Measurements from ENCODE around the gene CEP57.
"Not testable (repeated sequence)": the region's sequence is repeated elsewhere in the genome, so short reads cannot be mapped to it uniquely, and the experiment has no call there.

CEP57 gene

GRCh38 chr11:95863486-95864140, 73.3 kb downstream of the CEP57 start:
- no peak overlapping the region for H3K4me2 ChIP-seq (ENCODE audit: low read length)
- no peak overlapping the region for H3K18ac ChIP-seq (ENCODE audit: low read length)
- peaks cover 0 to 2% of the 10 kb centered on the region in 2 experiments for H3K4me1 ChIP-seq (ENCODE audit: control insufficient read depth in 1 of 2, insufficient read depth in 2 of 2, low read length in 2 of 2)
- no peak overlapping the region for H3K4ac ChIP-seq (ENCODE audit: low read depth, low read length)
- no peak overlapping the region for H4K91ac ChIP-seq (ENCODE audit: low read depth, low read length)
- H3K79me1 ChIP-seq (ENCODE audit: low read length): no peaks in the 10 kb centered on the region
- no peak overlapping the region for H4K12ac ChIP-seq (ENCODE audit: low read depth, low read length)
- H2BK120ac ChIP-seq (ENCODE audit: insufficient read depth, low read length, poor library complexity): no peak overlapping the region
- no peak overlapping the region for H2AFZ ChIP-seq (ENCODE audit: insufficient read depth, low read length, poor library complexity)
- no peak overlapping the region for H2AK5ac ChIP-seq (ENCODE audit: low read length)
- no peaks in the 10 kb centered on the region for H3K27me3 ChIP-seq (ENCODE audit: insufficient read depth, low read length)
- WGBS (ENCODE audit: extremely low coverage, insufficient coverage, insufficient read length): 100% methylated on average over 1 of the region's 2 CpGs
- H3K27ac ChIP-seq (ENCODE audit: low read depth, low read length): no peak overlapping the region
- no peak overlapping the region for H2BK12ac ChIP-seq (ENCODE audit: low read length)
- no peaks in the 10 kb centered on the region for H3K79me2 ChIP-seq (ENCODE audit: control insufficient read depth, insufficient read depth, low read length, poor library complexity)
- no peak overlapping the region for H2BK5ac ChIP-seq (ENCODE audit: low read depth, low read length, poor library complexity)
- no peaks in the 10 kb centered on the region for H3K9me3 ChIP-seq (ENCODE audit: insufficient read depth, low read depth, low read length)
- H3K4me3 ChIP-seq (ENCODE audit: low read depth, low read length): no peak overlapping the region
- no peak overlapping the region for H3K14ac ChIP-seq (ENCODE audit: low read length)
- H3K9ac ChIP-seq (ENCODE audit: low read length): no peak overlapping the region
- no peak overlapping the region for H4K8ac ChIP-seq (ENCODE audit: low read depth, low read length)
- no peak overlapping the region for H3K23ac ChIP-seq (ENCODE audit: low read length)
- peaks cover 2 to 4% of the 10 kb centered on the region in 2 experiments for H3K36me3 ChIP-seq (ENCODE audit: control insufficient read depth in 1 of 2, insufficient read depth in 2 of 2, low read length in 2 of 2)
- DNase-seq: peak in 1 of 2 donors; percentile 54

GRCh38 chr11:95867105-95867504, 76.8 kb downstream of the CEP57 start:
- Histone ChIP-seq H2BK120ac (ENCODE audit: insufficient read depth, low read length, poor library complexity) (no peak overlapping the region), H3K4me3 (ENCODE audit: low read depth, low read length) (no peak overlapping the region), H2BK5ac (ENCODE audit: low read depth, low read length, poor library complexity) (no peak overlapping the region), H4K8ac (ENCODE audit: low read depth, low read length) (no peak overlapping the region), H3K18ac (ENCODE audit: low read length) (no peak overlapping the region), H3K27ac (ENCODE audit: low read depth, low read length) (no peak overlapping the region), H3K27me3 (ENCODE audit: insufficient read depth, low read length) (no peaks in the 10 kb centered on the region), H3K14ac (ENCODE audit: low read length) (no peak overlapping the region), H2AK5ac (ENCODE audit: low read length) (no peak overlapping the region), H3K79me1 (ENCODE audit: low read length) (no peaks in the 10 kb centered on the region), H3K9ac (ENCODE audit: low read length) (no peak overlapping the region), H3K36me3 (ENCODE audit: control insufficient read depth in 1 of 2, insufficient read depth in 2 of 2, low read length in 2 of 2) (no peaks in the 10 kb centered on the region), H4K91ac (ENCODE audit: low read depth, low read length) (no peak overlapping the region), H4K12ac (ENCODE audit: low read depth, low read length) (no peak overlapping the region), H3K79me2 (ENCODE audit: control insufficient read depth, insufficient read depth, low read length, poor library complexity) (no peaks in the 10 kb centered on the region), H3K4me1 (ENCODE audit: control insufficient read depth in 1 of 2, insufficient read depth in 2 of 2, low read length in 2 of 2) (peaks cover 0 to 2% of the 10 kb centered on the region in 2 experiments), H3K9me3 (ENCODE audit: insufficient read depth, low read depth, low read length) (no peaks in the 10 kb centered on the region), H3K4me2 (ENCODE audit: low read length) (no peak overlapping the region), H2AFZ (ENCODE audit: insufficient read depth, low read length, poor library complexity) (no peak overlapping the region), H3K4ac (ENCODE audit: low read depth, low read length) (no peak overlapping the region), H3K23ac (ENCODE audit: low read length) (no peak overlapping the region), H2BK12ac (ENCODE audit: low read length) (no peak overlapping the region)
- DNase-seq: no peak
- no CpG with 5 or more reads among the region's 6 CpGs for WGBS (ENCODE audit: extremely low coverage, insufficient coverage, insufficient read length)

GRCh38 chr11:95870877-95871276, 80.6 kb downstream of the CEP57 start:
- H3K4me3 ChIP-seq (ENCODE audit: low read depth, low read length); H3K79me2 ChIP-seq (ENCODE audit: control insufficient read depth, insufficient read depth, low read length, poor library complexity); H3K36me3 ChIP-seq (ENCODE audit: control insufficient read depth in 1 of 2, insufficient read depth in 2 of 2, low read length in 2 of 2); H2BK5ac ChIP-seq (ENCODE audit: low read depth, low read length, poor library complexity); H3K27ac ChIP-seq (ENCODE audit: low read depth, low read length); H3K27me3 ChIP-seq (ENCODE audit: insufficient read depth, low read length); H2BK120ac ChIP-seq (ENCODE audit: insufficient read depth, low read length, poor library complexity); H3K79me1 ChIP-seq (ENCODE audit: low read length); H4K91ac ChIP-seq (ENCODE audit: low read depth, low read length); H3K9ac ChIP-seq (ENCODE audit: low read length); DNase-seq; H3K4me1 ChIP-seq (ENCODE audit: control insufficient read depth in 1 of 2, insufficient read depth in 2 of 2, low read length in 2 of 2); H2AK5ac ChIP-seq (ENCODE audit: low read length); H3K23ac ChIP-seq (ENCODE audit: low read length); H3K18ac ChIP-seq (ENCODE audit: low read length); H2AFZ ChIP-seq (ENCODE audit: insufficient read depth, low read length, poor library complexity); H3K4ac ChIP-seq (ENCODE audit: low read depth, low read length); H2BK12ac ChIP-seq (ENCODE audit: low read length); H3K4me2 ChIP-seq (ENCODE audit: low read length); H4K8ac ChIP-seq (ENCODE audit: low read depth, low read length); H3K9me3 ChIP-seq (ENCODE audit: insufficient read depth, low read depth, low read length); H4K12ac ChIP-seq (ENCODE audit: low read depth, low read length); H3K14ac ChIP-seq (ENCODE audit: low read length): not testable (repeated sequence)
- no CpG with 5 or more reads among the region's 3 CpGs for WGBS (ENCODE audit: extremely low coverage, insufficient coverage, insufficient read length)

- Histone ChIP-seq H2BK5ac (ENCODE audit: low read depth, low read length, poor library complexity) (no peak overlapping the region), H4K91ac (ENCODE audit: low read depth, low read length) (no peak overlapping the region), H3K18ac (ENCODE audit: low read length) (no peak overlapping the region), H2AFZ (ENCODE audit: insufficient read depth, low read length, poor library complexity) (no peak overlapping the region), H2BK12ac (ENCODE audit: low read length) (no peak overlapping the region), H3K9ac (ENCODE audit: low read length) (no peak overlapping the region), H3K9me3 (ENCODE audit: insufficient read depth, low read depth, low read length) (no peaks in the 10 kb centered on the region), H3K4ac (ENCODE audit: low read depth, low read length) (no peak overlapping the region), H3K4me1 (ENCODE audit: control insufficient read depth in 1 of 2, insufficient read depth in 2 of 2, low read length in 2 of 2) (no peaks in the 10 kb centered on the region), H3K14ac (ENCODE audit: low read length) (no peak overlapping the region), H4K8ac (ENCODE audit: low read depth, low read length) (no peak overlapping the region), H3K79me1 (ENCODE audit: low read length) (no peaks in the 10 kb centered on the region), H3K27me3 (ENCODE audit: insufficient read depth, low read length) (no peaks in the 10 kb centered on the region), H2AK5ac (ENCODE audit: low read length) (no peak overlapping the region), H3K23ac (ENCODE audit: low read length) (no peak overlapping the region), H3K36me3 (ENCODE audit: control insufficient read depth in 1 of 2, insufficient read depth in 2 of 2, low read length in 2 of 2) (peaks cover 5 to 6% of the 10 kb centered on the region in 2 experiments), H3K4me2 (ENCODE audit: low read length) (no peak overlapping the region), H3K4me3 (ENCODE audit: low read depth, low read length) (no peak overlapping the region), H4K12ac (ENCODE audit: low read depth, low read length) (no peak overlapping the region), H2BK120ac (ENCODE audit: insufficient read depth, low read length, poor library complexity) (no peak overlapping the region), H3K79me2 (ENCODE audit: control insufficient read depth, insufficient read depth, low read length, poor library complexity) (no peaks in the 10 kb centered on the region), H3K27ac (ENCODE audit: low read depth, low read length) (no peak overlapping the region)
- no CpG with 5 or more reads among the region's 2 CpGs for whole genome bisulfite sequencing (ENCODE audit: extremely low coverage, insufficient coverage, insufficient read length)
- DNase-seq: peak in 1 of 2 donors; percentile 9
These were observed 87.0 kb downstream of the CEP57 start for GRCh38 chr11:95877291-95877690.
